ENCODE measurements around the gene RNU5D-1. TPM values are rescaled to one million over a fixed set of nuclear protein-coding genes. Genes with fewer than 3 reads are reported as not detected.

The RNU5D-1 gene
- total and polyA plus RNA-seq, 2 of the 13 experiments (the other 11 are each of a cell fraction or from before 2014, with no cell fraction given), result 165 TPM; not detected in 1

DNA sequence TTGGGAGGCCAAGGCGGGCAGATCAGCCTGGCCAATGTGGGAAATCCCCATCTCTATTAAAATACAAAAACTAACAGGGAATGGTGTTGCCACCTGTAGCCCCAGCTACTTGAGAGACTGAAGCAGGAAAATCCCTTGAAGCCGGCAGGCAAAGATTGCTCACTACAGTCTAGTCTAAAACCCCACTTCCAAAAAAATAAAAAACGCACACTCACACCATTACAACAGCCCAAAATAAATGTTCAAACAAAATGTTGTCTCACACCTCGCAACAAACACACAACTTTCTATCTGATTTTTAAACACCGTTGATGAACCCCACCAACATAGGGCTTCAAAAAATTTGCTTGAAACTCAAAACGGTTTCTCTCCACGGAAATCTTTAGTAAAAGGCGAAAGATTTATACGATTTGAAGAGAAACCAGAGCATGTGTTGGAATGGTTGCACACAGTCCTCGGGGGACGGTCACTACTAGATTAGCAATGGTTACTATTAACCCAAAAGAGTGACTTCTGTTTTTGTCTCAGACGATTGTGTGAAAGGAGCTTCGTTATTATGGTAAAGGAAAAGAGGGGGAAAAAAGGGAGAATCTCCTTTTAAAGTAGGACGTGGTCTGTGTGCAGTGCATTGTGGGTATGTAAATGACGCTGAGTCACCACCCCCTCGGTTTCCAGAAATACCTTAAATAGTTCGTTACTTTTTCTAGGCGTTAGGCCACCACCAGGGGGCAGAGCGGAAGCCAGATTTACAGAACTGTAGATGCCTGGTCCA is at the start of gene RNU5D-1 (continued):
- TF ChIP-seq, protein P1, sequence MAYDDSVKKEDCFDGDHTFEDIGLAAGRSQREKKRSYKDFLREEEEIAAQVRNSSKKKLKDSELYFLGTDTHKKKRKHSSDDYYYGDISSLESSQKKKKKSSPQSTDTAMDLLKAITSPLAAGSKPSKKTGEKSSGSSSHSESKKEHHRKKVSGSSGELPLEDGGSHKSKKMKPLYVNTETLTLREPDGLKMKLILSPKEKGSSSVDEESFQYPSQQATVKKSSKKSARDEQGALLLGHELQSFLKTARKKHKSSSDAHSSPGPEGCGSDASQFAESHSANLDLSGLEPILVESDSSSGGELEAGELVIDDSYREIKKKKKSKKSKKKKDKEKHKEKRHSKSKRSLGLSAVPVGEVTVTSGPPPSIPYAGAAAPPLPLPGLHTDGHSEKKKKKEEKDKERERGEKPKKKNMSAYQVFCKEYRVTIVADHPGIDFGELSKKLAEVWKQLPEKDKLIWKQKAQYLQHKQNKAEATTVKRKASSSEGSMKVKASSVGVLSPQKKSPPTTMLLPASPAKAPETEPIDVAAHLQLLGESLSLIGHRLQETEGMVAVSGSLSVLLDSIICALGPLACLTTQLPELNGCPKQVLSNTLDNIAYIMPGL (CRISPR knock-in tag; IDR thresholded peaks at IDR 0.05; ENCODE audit: borderline replicate concordance in 1 of 2, low read depth in 1 of 2), result peak in 1 of 2 experiments; percentile 71; a peak in 3 of 4 replicates
- TF ChIP-seq, protein P2, sequence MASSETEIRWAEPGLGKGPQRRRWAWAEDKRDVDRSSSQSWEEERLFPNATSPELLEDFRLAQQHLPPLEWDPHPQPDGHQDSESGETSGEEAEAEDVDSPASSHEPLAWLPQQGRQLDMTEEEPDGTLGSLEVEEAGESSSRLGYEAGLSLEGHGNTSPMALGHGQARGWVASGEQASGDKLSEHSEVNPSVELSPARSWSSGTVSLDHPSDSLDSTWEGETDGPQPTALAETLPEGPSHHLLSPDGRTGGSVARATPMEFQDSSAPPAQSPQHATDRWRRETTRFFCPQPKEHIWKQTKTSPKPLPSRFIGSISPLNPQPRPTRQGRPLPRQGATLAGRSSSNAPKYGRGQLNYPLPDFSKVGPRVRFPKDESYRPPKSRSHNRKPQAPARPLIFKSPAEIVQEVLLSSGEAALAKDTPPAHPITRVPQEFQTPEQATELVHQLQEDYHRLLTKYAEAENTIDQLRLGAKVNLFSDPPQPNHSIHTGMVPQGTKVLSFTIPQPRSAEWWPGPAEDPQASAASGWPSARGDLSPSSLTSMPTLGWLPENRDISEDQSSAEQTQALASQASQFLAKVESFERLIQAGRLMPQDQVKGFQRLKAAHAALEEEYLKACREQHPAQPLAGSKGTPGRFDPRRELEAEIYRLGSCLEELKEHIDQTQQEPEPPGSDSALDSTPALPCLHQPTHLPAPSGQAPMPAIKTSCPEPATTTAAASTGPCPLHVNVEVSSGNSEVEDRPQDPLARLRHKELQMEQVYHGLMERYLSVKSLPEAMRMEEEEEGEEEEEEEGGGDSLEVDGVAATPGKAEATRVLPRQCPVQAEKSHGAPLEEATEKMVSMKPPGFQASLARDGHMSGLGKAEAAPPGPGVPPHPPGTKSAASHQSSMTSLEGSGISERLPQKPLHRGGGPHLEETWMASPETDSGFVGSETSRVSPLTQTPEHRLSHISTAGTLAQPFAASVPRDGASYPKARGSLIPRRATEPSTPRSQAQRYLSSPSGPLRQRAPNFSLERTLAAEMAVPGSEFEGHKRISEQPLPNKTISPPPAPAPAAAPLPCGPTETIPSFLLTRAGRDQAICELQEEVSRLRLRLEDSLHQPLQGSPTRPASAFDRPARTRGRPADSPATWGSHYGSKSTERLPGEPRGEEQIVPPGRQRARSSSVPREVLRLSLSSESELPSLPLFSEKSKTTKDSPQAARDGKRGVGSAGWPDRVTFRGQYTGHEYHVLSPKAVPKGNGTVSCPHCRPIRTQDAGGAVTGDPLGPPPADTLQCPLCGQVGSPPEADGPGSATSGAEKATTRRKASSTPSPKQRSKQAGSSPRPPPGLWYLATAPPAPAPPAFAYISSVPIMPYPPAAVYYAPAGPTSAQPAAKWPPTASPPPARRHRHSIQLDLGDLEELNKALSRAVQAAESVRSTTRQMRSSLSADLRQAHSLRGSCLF (CRISPR knock-in tag; IDR thresholded peaks at IDR 0.05; ENCODE audit: borderline replicate concordance), result no peak
- TF ChIP-seq ZNF556 (CRISPR knock-in tag; IDR thresholded peaks at IDR 0.05; ENCODE audit: borderline replicate concordance) (no peak), ZNF792 (CRISPR knock-in tag; IDR thresholded peaks at IDR 0.05) (peak; percentile 82), ELF4 (CRISPR knock-in tag; IDR thresholded peaks at IDR 0.05; ENCODE audit: borderline replicate concordance) (no peak), MTA3 (CRISPR knock-in tag; IDR thresholded peaks at IDR 0.05) (no peak), SRSF4 (IDR thresholded peaks at IDR 0.05; ENCODE audit: low read depth, low read length, poor library complexity, severe bottlenecking) (no peak), ZBTB14 (CRISPR knock-in tag; IDR thresholded peaks at IDR 0.05) (no peak), ZNF616 (CRISPR knock-in tag; IDR thresholded peaks at IDR 0.05; ENCODE audit: low read depth) (no peak), SMARCC2 (IDR thresholded peaks at IDR 0.05) (no peak), ZNF773 (CRISPR knock-in tag; IDR thresholded peaks at IDR 0.05; ENCODE audit: borderline replicate concordance) (no peak), SIN3B (IDR thresholded peaks at IDR 0.05; ENCODE audit: low read length) (no peak), ZNF17 (CRISPR knock-in tag; IDR thresholded peaks at IDR 0.05) (no peak), ZNF652 (CRISPR knock-in tag; IDR thresholded peaks at IDR 0.05; ENCODE audit: borderline replicate concordance, low read depth) (peak; percentile 10; the same call in 1 of the 2 replicates)
- TF ChIP-seq, protein P3, sequence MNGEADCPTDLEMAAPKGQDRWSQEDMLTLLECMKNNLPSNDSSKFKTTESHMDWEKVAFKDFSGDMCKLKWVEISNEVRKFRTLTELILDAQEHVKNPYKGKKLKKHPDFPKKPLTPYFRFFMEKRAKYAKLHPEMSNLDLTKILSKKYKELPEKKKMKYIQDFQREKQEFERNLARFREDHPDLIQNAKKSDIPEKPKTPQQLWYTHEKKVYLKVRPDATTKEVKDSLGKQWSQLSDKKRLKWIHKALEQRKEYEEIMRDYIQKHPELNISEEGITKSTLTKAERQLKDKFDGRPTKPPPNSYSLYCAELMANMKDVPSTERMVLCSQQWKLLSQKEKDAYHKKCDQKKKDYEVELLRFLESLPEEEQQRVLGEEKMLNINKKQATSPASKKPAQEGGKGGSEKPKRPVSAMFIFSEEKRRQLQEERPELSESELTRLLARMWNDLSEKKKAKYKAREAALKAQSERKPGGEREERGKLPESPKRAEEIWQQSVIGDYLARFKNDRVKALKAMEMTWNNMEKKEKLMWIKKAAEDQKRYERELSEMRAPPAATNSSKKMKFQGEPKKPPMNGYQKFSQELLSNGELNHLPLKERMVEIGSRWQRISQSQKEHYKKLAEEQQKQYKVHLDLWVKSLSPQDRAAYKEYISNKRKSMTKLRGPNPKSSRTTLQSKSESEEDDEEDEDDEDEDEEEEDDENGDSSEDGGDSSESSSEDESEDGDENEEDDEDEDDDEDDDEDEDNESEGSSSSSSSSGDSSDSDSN (CRISPR knock-in tag; IDR thresholded peaks at IDR 0.05), result no peak; the same call in 1 of the 2 replicates
- TF ChIP-seq, protein P4, sequence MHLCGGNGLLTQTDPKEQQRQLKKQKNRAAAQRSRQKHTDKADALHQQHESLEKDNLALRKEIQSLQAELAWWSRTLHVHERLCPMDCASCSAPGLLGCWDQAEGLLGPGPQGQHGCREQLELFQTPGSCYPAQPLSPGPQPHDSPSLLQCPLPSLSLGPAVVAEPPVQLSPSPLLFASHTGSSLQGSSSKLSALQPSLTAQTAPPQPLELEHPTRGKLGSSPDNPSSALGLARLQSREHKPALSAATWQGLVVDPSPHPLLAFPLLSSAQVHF (CRISPR knock-in tag; IDR thresholded peaks at IDR 0.05), result no peak

All from HepG2 (cell line).